Neural cell (in vitro differentiated cells): Measurements from ENCODE around the gene ZNF366.

Experiments used
- CTCF ChIP-seq: fragments of 450-650 bp; IDR thresholded peaks from 2 replicates; pipeline ENCODE4 v1.5.1; 2014; ENCODE audit warnings: antibody characterized with exemption, mild to moderate bottlenecking, moderate library complexity; ENCODE audit not compliant: poor library complexity, severe bottlenecking
- EP300 ChIP-seq: fragments of 450-650 bp; conservative IDR thresholded peaks from 2 replicates; pipeline ENCODE4 v1.6.1; 2014; ENCODE audit warnings: antibody characterized with exemption, mild to moderate bottlenecking, moderate library complexity; ENCODE audit not compliant: poor library complexity, severe bottlenecking
- EZH2 ChIP-seq: fragments of 200-600, 300-800 bp; shearing (Covaris generic), sonication (generic); IDR thresholded peaks from 2 replicates; pipeline ENCODE4 v1.6.1; 2014; ENCODE audit warnings: antibody characterized with exemption, low read length, borderline replicate concordance, mild to moderate bottlenecking; ENCODE audit not compliant: insufficient read depth, poor library complexity, severe bottlenecking
- POLR2AphosphoS5 ChIP-seq: IDR thresholded peaks from 2 replicates; pipeline ENCODE4 v1.6.1; 2012

GRCh38 chr5:72436796-72437471 is 70.3 kb downstream of the ZNF366 start:
- TF ChIP-seq CTCF = no peak
- TF ChIP-seq EZH2 = no peak
- TF ChIP-seq POLR2AphosphoS5 = no peak
- no peak for TF ChIP-seq EP300
